Neuronal stem cell (in vitro differentiated cells): ENCODE data around the gene ATP8B1.

Source experiments
- DNase-seq: peaks from one replicate; pipeline ENCODE4 v3.0.0-alpha.2; 2013; ENCODE audit warnings: low spot score
- H2AFZ ChIP-seq: one replicate; pipeline ENCODE4 v1.6.1; 2013; ENCODE audit warnings: mild to moderate bottlenecking, low read length, inconsistent platforms
- H2AK5ac ChIP-seq: 2 replicates; pipeline ENCODE4 v1.6.1; 2013; ENCODE audit warnings: low read depth, mild to moderate bottlenecking, inconsistent platforms, low read length, moderate library complexity, mixed read lengths
- H2BK120ac ChIP-seq: 2 replicates; pipeline ENCODE4 v1.6.1; 2013; ENCODE audit warnings: low read depth, mild to moderate bottlenecking, inconsistent platforms, low read length, moderate library complexity, mixed read lengths
- H2BK12ac ChIP-seq: one replicate; pipeline ENCODE4 v1.6.1; 2013; ENCODE audit warnings: low read length, inconsistent platforms
- H2BK15ac ChIP-seq: 2 replicates; pipeline ENCODE4 v1.6.1; 2013; ENCODE audit warnings: mild to moderate bottlenecking, low read length, inconsistent platforms, mixed read lengths
- H2BK5ac ChIP-seq: one replicate; pipeline ENCODE4 v1.6.1; 2013; ENCODE audit warnings: inconsistent platforms, mild to moderate bottlenecking, low read length, moderate library complexity
- H3K14ac ChIP-seq: one replicate; pipeline ENCODE4 v1.6.1; 2013; ENCODE audit warnings: low read length, inconsistent platforms
- H3K18ac ChIP-seq: 2 replicates; pipeline ENCODE4 v1.6.1; 2013; ENCODE audit warnings: low read length, inconsistent platforms
- H3K23ac ChIP-seq: 2 replicates; pipeline ENCODE4 v1.6.1; 2013; ENCODE audit warnings: low read depth, mild to moderate bottlenecking, mixed read lengths, low read length, inconsistent platforms; ENCODE audit not compliant: poor library complexity
- H3K27ac ChIP-seq: replicated peaks from 3 replicates; pipeline ENCODE4 v1.5.1; 2013; ENCODE audit warnings: low read length, inconsistent platforms
- H3K27me3 ChIP-seq, 3 experiments: 2 replicates each; pipeline ENCODE4 v1.6.1; 2013; ENCODE audit warnings: low read length in 3 of 3, mild to moderate bottlenecking in 2 of 3, inconsistent platforms in 1 of 3, low read depth in 1 of 3, mixed read lengths in 1 of 3, moderate library complexity in 1 of 3; ENCODE audit not compliant: control insufficient read depth in 3 of 3, insufficient read depth in 3 of 3
- H3K36me3 ChIP-seq, 2 donors: replicated peaks in 1 of 2; 2 replicates each; pipeline ENCODE4 v1.6.1; 2013; ENCODE audit warnings: low read length in 2 of 2; ENCODE audit not compliant: control insufficient read depth in 2 of 2, insufficient read depth in 2 of 2
- H3K4ac ChIP-seq: 2 replicates; pipeline ENCODE4 v1.6.1; 2013; ENCODE audit warnings: inconsistent platforms, mild to moderate bottlenecking, low read length, moderate library complexity
- H3K4me1 ChIP-seq, 2 donors: 1 replicate in 1 of 2; 2 replicates in 1 of 2; pipeline ENCODE4 v1.6.1; 2013; ENCODE audit warnings: low read length in 2 of 2, low read depth in 1 of 2; ENCODE audit not compliant: control insufficient read depth in 2 of 2, insufficient read depth in 1 of 2
- H3K4me2 ChIP-seq: one replicate; pipeline ENCODE4 v1.6.1; 2013; ENCODE audit warnings: mild to moderate bottlenecking, low read length, inconsistent platforms; ENCODE audit not compliant: insufficient read depth, poor library complexity, severe bottlenecking
- H3K4me3 ChIP-seq, 2 donors: 2 replicates each; pipeline ENCODE4 v1.5.1; 2013; ENCODE audit warnings: low read length in 2 of 2, mild to moderate bottlenecking in 2 of 2, inconsistent platforms in 1 of 2, moderate library complexity in 1 of 2
- H3K79me1 ChIP-seq: one replicate; pipeline ENCODE4 v1.6.1; 2013; ENCODE audit warnings: low read depth, mild to moderate bottlenecking, inconsistent platforms, low read length, moderate library complexity
- H3K9ac ChIP-seq: one replicate; pipeline ENCODE4 v1.6.1; 2013; ENCODE audit warnings: mild to moderate bottlenecking, low read depth, low read length, inconsistent platforms; ENCODE audit not compliant: poor library complexity
- H3K9me3 ChIP-seq, 2 donors: replicated peaks in 1 of 2; 2 replicates each; pipeline versions ENCODE3 to v1.6.1; 2013; ENCODE audit warnings: low read length in 2 of 2, mild to moderate bottlenecking in 2 of 2, inconsistent platforms in 1 of 2, low read depth in 1 of 2, mixed read lengths in 1 of 2, moderate library complexity in 1 of 2; ENCODE audit not compliant: control insufficient read depth in 2 of 2, insufficient read depth in 1 of 2
- H4K8ac ChIP-seq: one replicate; pipeline ENCODE4 v1.6.1; 2013; ENCODE audit warnings: low read depth, mild to moderate bottlenecking, inconsistent platforms, low read length, moderate library complexity
- H4K91ac ChIP-seq: one replicate; pipeline ENCODE4 v1.6.1; 2013; ENCODE audit warnings: low read length, low read depth, mild to moderate bottlenecking, inconsistent platforms; ENCODE audit not compliant: poor library complexity
- WGBS, 2 donors: extraction: QIAGEN DNeasy Blood & Tissue Kit; methylation state at CpG; one replicate each; pipeline ENCODE4 v1.1.7; 2013; ENCODE audit warnings: missing lambda C conversion rate in 2 of 2, mixed read lengths in 1 of 2; ENCODE audit not compliant: insufficient read length in 2 of 2, insufficient replicate concordance in 1 of 2; ENCODE audit errors: extremely low coverage in 2 of 2; 5-methylcytosine and 5-hydroxymethylcytosine counted together

ATP8B1 gene

GRCh38 chr18:57630754-57631595 lies 172.1 kb downstream of the ATP8B1 start:
- Histone ChIP-seq H3K27me3 (no peaks in the 10 kb centered on the region), H3K4ac (no peak overlapping the region), H2AFZ (peak overlapping the region; percentile 95), H4K91ac (no peak overlapping the region), H3K14ac (no peak overlapping the region), H2BK5ac (no peak overlapping the region), H3K36me3 (peaks cover 0 to 3% of the 10 kb centered on the region in 2 donors), H3K9me3 (peaks cover 2 to 3% of the 10 kb centered on the region in 2 donors), H3K79me1 (no peaks in the 10 kb centered on the region), H3K9ac (no peak overlapping the region), H3K18ac (no peak overlapping the region), H4K8ac (no peak overlapping the region), H2BK120ac (no peak overlapping the region), H3K23ac (no peak overlapping the region), H3K4me3 (peak overlapping the region; percentile 52 to 81), H3K4me1 (peaks cover 2 to 4% of the 10 kb centered on the region in 2 donors), H2BK12ac (no peak overlapping the region), H3K27ac (no peak overlapping the region), H2AK5ac (no peak overlapping the region), H2BK15ac (no peak overlapping the region), H3K4me2 (peak overlapping the region; percentile 51)
- DNase-seq, result no peak
- no CpG with 5 or more reads among the region's 13 CpGs for WGBS, 2 donors

- Histone ChIP-seq H2BK12ac (no peak overlapping the region), H4K91ac (no peak overlapping the region), H3K18ac (peak overlapping the region; percentile 95), H3K27me3 (no peaks in the 10 kb centered on the region), H2BK5ac (no peak overlapping the region), H3K9me3 (peaks cover 2 to 3% of the 10 kb centered on the region in 2 donors), H3K4me2 (peak overlapping the region; percentile 56), H3K4ac (no peak overlapping the region), H2AFZ (peak overlapping the region; percentile 95), H2BK15ac (no peak overlapping the region), H3K36me3 (peaks cover 0 to 3% of the 10 kb centered on the region in 2 donors), H3K4me1 (peaks cover 2 to 4% of the 10 kb centered on the region in 2 donors), H2AK5ac (no peak overlapping the region), H3K9ac (peak overlapping the region; percentile 79), H3K79me1 (no peaks in the 10 kb centered on the region), H2BK120ac (no peak overlapping the region), H4K8ac (no peak overlapping the region), H3K14ac (no peak overlapping the region), H3K4me3 (peak overlapping the region; percentile 52 to 81), H3K27ac (peak overlapping the region; percentile 45), H3K23ac (peak overlapping the region; percentile 85)
- peak; percentile 82 for DNase-seq
- no CpG with 5 or more reads among the region's 52 CpGs for WGBS, 2 donors
Observed at GRCh38 chr18:57630002-57630753, 172.9 kb downstream of the ATP8B1 start.

GRCh38 chr18:57629422-57629821 lies 173.7 kb downstream of the ATP8B1 start:
- Histone ChIP-seq H3K4me1 (peaks cover 2 to 4% of the 10 kb centered on the region in 2 donors), H4K8ac (no peak overlapping the region), H3K27me3 (no peaks in the 10 kb centered on the region), H2BK15ac (no peak overlapping the region), H2BK5ac (no peak overlapping the region), H3K36me3 (peaks cover 0 to 3% of the 10 kb centered on the region in 2 donors), H3K9me3 (peaks cover 2 to 3% of the 10 kb centered on the region in 2 donors), H3K23ac (no peak overlapping the region), H3K4ac (peak overlapping the region; percentile 13), H3K4me2 (peak overlapping the region; percentile 56), H2BK120ac (no peak overlapping the region), H4K91ac (peak overlapping the region; percentile 3), H3K9ac (no peak overlapping the region), H2BK12ac (no peak overlapping the region), H2AFZ (peak overlapping the region; percentile 95), H2AK5ac (no peak overlapping the region), H3K79me1 (no peaks in the 10 kb centered on the region), H3K27ac (no peak overlapping the region), H3K18ac (no peak overlapping the region), H3K14ac (no peak overlapping the region), H3K4me3 (peak overlapping the region in 1 of 2 donors; percentile 52)
- DNase-seq, result no peak
- no CpG with 5 or more reads among the region's 9 CpGs for WGBS, 2 donors

GRCh38 chr18:57627488-57627887 lies 175.6 kb downstream of the ATP8B1 start:
- no CpG with 5 or more reads among the region's 5 CpGs for WGBS, 2 donors
- no peak overlapping the region for H3K23ac ChIP-seq
- no peak overlapping the region for H3K4ac ChIP-seq
- H3K18ac ChIP-seq, result no peak overlapping the region
- no peak overlapping the region for H2BK5ac ChIP-seq
- H3K36me3 ChIP-seq, result peaks cover 0 to 3% of the 10 kb centered on the region in 2 donors
- H3K4me1 ChIP-seq, result peaks cover 2 to 4% of the 10 kb centered on the region in 2 donors
- no peak overlapping the region for H2BK12ac ChIP-seq
- H3K4me3 ChIP-seq, result no peak overlapping the region
- H2BK15ac ChIP-seq, result no peak overlapping the region
- H3K27ac ChIP-seq, result no peak overlapping the region
- no peak overlapping the region for H3K9ac ChIP-seq
- no peak overlapping the region for H4K8ac ChIP-seq
- H3K79me1 ChIP-seq, result no peaks in the 10 kb centered on the region
- no peak overlapping the region for H3K4me2 ChIP-seq
- H4K91ac ChIP-seq, result no peak overlapping the region
- H3K14ac ChIP-seq, result no peak overlapping the region
- no peak overlapping the region for H2BK120ac ChIP-seq
- H3K27me3 ChIP-seq, result no peaks in the 10 kb centered on the region
- H3K9me3 ChIP-seq, result peaks cover 2 to 3% of the 10 kb centered on the region in 2 donors
- no peak overlapping the region for H2AK5ac ChIP-seq
- no peak for DNase-seq
- peak overlapping the region; percentile 54 for H2AFZ ChIP-seq
